Stimulated activated CD4-positive, alpha-beta T cell treated with anti-CD3 and anti-CD28 coated beads, Interleukin-4, amount 100 ng/mL, for 48 hours (primary cell): Measurements from ENCODE around the gene GLB1L.
"Not testable (repeated sequence)": the region's sequence is repeated elsewhere in the genome, so short reads cannot be mapped to it uniquely, and the experiment has no call there.

Experiments
- DNase-seq, 2 donors: peaks; one replicate each; pipeline ENCODE4 v3.0.0-alpha.2; 2020; ENCODE audit warnings: low read depth in 2 of 2

GLB1L gene

GRCh38 chr2:219207134-219207883 is 37.9 kb downstream of the GLB1L start:
- DNase-seq = no peak

DNA sequence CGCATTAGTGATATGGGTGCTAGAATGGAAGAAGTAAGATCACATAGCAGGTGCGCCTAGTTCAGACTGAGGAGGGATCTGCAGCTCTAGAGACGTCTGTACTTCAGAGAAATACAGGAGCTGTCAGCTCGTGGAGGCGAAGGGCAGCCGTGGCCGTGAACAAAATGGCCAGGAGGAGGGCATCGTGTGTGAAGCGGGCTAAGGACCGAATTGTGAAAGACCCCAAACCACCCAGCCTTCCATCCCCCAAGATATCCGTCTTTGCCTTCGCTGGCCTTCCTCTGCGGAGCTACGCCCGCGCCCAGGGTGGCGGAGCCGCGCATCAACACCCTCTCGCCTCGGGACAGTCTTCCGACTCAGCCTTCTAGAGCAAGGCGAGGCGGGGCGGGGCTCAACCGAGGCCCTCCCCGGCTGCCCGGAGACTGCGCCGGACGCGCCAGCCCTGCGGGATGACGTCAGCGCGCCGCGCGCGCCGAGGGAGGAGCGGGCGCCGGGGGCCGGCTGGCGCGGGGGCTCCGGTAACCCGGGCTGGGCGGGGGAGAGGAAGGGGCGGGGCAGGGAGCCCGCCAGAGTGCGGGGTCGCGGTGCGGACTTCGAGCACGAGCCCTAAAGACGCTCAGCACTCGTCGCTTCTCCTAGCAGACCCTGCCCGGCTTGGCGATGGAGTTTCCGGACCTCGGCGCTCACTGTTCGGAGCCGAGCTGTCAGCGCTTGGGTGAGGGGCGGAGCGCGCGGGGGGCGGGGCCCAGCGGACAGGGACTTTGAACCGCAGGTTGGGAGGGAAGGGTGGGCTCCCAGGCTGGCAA is 38.7 kb downstream of the GLB1L start, which contains the start of gene ZFAND2B:
Gene ZFAND2B, plus strand, starts transcription at position 455 of the 806 bp plus-strand sequence. Its CDS starts 206 bp downstream, at position 661.
- DNase-seq = peak; percentile 91 to 94

- no peak for DNase-seq
Measured at GRCh38 chr2:219205981-219206327, 39.3 kb downstream of the GLB1L start.

DNA sequence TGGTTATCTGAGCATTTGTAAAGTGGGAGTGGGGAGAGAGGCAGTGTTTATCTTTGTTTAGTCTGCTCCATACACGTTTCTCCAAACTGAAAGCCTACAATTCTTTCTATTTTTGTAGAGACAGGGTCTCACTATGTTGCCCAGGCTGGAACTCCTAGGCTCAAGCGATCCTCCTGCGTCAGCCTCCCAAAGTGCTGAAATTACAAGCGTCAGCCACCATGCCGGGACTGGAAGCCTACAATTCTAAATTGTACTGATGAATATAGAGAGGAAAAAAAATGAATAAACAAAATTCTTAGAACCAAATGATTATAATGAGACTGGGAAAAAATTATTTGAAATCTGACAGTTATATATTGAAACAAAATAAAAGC is 40.1 kb downstream of the GLB1L start:
- DNase-seq = no peak

DNA sequence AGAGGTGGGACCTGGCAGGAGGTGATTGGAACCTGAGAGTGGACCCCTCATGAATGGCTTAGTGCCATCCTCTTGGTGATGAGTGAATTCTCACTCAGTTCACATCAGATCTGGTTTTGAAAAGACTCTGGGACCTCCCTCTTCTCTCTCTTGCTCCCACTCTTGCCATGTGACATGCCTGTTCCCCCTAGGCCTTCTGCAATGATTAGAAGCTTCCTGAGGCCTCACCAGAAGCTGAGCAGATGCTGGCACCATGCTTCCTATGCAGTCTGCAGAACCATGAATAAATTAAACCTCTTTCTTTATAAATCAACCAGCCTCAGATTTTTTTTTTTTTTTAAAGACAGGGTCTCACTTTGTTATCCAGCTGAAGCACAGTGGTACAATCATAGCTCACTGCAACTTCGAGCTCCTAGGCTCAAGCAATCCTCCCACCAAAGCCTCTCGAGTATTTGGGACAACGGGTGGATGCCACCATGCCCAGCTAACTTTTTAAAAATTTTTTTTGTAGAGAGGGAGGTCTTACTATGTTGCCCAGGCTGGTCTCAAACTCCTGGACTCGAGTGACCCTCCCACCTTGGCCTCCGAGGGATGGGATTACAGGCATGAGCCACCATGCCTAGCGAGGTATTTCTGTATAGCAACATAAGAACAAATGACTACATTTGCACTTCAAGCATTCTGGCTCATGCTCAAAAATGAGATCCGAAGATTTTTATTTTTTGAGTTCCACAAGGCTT is 40.6 kb downstream of the GLB1L start:
- no peak for DNase-seq

DNA sequence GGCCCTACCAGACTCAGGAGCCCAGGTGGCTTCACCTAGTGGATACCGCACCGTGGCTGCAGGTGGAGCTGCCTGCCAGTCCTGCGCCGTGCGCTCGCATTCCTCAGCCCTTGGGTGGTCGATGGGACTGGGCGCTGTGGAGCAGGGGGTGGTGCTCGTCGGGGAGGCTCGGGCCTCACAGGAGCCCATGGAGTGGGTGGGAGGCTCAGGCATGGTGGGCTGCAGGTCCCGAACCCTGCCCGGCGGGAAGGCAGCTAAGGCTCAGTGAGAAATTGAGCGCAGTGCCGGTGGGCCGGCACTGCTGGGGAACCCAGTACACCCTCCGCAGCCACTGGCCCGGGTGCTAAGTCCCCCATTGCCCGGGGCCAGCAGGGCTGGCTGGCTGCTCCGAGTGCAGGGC is 43.9 kb downstream of the GLB1L start:
- DNase-seq = not testable (repeated sequence)

GRCh38 chr2:219200502-219201326 is 44.5 kb downstream of the GLB1L start:
- not testable (repeated sequence) for DNase-seq

- DNase-seq = no peak
Measured at GRCh38 chr2:219199470-219200211, 45.6 kb downstream of the GLB1L start.

GRCh38 chr2:219198974-219199373 is 46.3 kb downstream of the GLB1L start:
- DNase-seq = no peak

DNA sequence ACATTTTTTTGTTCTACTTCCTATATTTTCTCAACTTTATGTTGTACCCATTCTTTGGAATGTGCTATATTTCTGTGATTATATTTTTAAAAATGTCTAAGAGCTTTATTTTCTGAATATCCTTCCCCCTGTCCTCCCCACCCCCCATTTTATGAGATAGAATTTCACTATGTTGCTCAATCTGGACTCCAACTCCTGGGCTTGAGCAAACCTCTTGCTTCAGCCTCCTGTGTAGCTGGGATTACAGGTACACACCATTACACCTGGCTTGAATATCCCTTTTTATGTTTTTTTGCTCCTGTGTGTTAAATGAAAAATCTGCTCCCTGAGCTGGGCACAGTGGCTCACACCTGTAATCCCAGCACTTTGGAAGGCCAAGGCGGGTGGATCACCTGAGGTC is 47.9 kb downstream of the GLB1L start:
- DNase-seq = no peak

- no peak for DNase-seq
Measured at GRCh38 chr2:219186754-219187456, 58.3 kb downstream of the GLB1L start.
